ENCODE data around the gene IL34.

The IL34 gene

DNA sequence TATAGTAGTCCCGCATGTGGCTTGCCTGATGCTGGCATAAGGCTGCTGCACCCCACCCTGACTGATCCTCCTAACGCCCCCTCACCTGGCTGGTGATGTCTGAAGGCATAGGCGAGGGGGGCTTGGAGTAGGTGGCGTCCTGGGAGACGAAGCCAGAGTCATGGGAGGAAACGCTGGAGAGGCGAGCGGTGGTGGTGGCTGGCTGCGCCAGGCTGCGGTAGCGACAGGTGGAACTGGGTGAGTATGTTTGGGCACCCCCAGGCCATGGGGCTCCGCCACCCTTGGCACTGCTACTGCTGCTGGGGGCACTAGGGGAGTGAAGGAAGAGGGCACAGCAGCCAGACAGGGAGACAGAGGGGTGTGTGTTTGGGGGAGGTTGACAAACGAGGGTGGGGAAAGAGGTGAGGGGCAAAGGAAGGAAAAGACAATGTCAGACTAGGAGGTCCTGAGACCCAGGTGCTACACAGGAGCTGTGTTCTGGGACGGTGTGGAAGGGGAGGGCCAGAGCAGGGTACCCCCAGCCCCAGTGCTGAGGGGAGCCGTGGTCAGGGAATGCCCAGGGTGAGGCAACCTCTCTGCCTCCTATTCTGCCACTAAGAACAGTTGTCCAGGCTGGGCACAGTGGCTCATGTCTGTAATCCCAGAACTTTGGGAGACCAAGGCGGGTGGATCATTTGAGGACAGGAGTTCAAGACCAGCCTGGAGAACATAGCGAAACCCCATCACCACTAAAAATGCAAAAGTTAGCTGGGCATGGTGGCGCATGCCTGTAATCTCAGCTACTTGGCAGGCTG, 28.1 kb downstream of the IL34 start:
- H3K27me3 Mint-ChIP-seq = peaks cover 2% of the 10 kb centered on the region
- no peak for ATAC-seq (ENCODE audit: low read depth)
- H3K36me3 Mint-ChIP-seq = peaks cover 11% of the 10 kb centered on the region
- DNase-seq (ENCODE audit: low spot score in 2 of 2) = no peak
- H3K27ac Mint-ChIP-seq = no peak overlapping the region
- no peaks in the 10 kb centered on the region for H3K9me3 Mint-ChIP-seq
- H3K4me1 Mint-ChIP-seq = no peaks in the 10 kb centered on the region
- H3K4me3 Mint-ChIP-seq = no peak overlapping the region

- H3K27me3 Mint-ChIP-seq = peaks cover 2% of the 10 kb centered on the region
- H3K9me3 Mint-ChIP-seq = no peaks in the 10 kb centered on the region
- H3K4me3 Mint-ChIP-seq = no peak overlapping the region
- no peak overlapping the region for H3K27ac Mint-ChIP-seq
- no peak for ATAC-seq (ENCODE audit: low read depth)
- H3K4me1 Mint-ChIP-seq = no peaks in the 10 kb centered on the region
- peaks cover 6% of the 10 kb centered on the region for H3K36me3 Mint-ChIP-seq
- DNase-seq (ENCODE audit: low spot score in 2 of 2) = no peak
Observed at GRCh38 chr16:70675851-70676513, 29.6 kb downstream of the IL34 start.

DNA sequence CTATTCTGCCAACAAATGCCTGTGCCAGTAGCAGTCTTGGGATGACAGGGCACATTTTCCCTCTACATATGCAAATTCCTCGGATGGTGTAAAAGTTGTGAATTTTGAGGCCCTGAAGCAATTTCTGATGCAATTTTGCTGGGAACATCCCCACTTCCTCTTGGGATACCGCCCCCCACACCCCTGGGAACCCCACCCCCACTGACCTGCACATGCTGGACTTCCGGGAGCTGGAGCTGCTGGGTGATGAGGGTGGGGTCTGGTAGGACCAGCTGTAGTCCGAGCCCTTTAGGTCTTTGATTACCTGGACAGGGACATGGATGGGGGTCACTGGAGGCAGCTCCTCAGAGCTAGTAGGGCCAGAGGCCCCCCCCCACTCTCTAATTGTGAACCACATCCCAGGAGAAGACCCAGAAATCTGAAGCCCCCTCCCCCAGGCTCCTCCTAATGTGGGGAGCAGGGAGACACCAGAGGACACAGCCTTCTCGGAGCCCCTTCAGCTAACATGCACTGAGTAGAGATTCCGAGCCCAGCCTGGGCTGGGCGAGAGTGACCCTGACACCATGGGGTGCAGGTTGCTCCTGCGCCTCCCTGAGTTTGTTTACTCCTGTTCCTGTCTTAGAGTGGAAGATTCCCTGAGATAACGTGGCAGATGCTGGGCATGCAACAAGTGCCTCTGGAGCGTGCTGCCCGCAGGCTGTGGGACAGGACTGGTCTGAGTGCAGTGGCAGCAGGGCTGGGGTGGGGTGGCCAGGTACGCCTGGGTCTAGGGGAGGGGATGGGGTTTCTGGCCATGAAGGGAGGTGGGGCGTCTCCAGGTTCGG, 30.5 kb downstream of the IL34 start:
- no peak for DNase-seq (ENCODE audit: low spot score in 2 of 2)
- Mint-ChIP-seq H3K4me1 (no peaks in the 10 kb centered on the region), H3K36me3 (peaks cover 6% of the 10 kb centered on the region), H3K27me3 (peaks cover 2% of the 10 kb centered on the region), H3K9me3 (no peaks in the 10 kb centered on the region), H3K27ac (no peak overlapping the region), H3K4me3 (no peak overlapping the region)
- no peak for ATAC-seq (ENCODE audit: low read depth)

DNA sequence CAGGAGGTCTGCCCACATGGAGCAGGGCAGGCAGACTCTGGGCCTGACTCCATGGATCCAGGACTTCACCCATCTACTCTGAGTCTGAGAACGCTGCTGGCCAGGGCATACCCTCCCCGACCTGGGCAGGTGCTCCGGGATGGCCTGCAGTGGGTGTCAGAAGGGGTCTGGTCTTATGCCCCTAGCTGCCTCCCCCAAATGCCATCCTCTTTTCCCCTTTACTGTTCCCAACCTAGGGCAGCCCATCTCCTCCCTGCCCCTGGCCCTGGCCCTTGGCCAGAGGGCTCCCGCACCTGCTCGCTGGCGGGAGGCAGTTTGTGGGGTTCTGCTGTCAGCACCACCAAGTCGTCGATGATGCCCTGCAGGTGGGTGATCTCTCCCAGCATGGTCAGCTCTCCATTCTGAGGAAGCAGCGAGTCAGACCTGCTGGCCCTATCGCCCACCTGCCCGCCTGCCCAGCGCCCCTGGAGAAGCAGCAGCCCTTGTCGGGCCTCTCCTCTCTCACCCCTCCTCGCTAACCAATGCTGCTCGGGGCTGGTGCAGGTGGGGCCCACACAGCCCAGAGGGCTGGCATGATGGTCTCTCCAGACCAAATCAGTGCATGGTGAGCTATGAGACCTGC, 31.3 kb downstream of the IL34 start:
- no peak overlapping the region for H3K4me3 Mint-ChIP-seq
- H3K27ac Mint-ChIP-seq = no peak overlapping the region
- no peaks in the 10 kb centered on the region for H3K4me1 Mint-ChIP-seq
- ATAC-seq (ENCODE audit: low read depth) (no peak), DNase-seq (ENCODE audit: low spot score in 2 of 2) (no peak)
- peaks cover 2% of the 10 kb centered on the region for H3K27me3 Mint-ChIP-seq
- H3K9me3 Mint-ChIP-seq = no peaks in the 10 kb centered on the region
- H3K36me3 Mint-ChIP-seq = peaks cover 6% of the 10 kb centered on the region

DNA sequence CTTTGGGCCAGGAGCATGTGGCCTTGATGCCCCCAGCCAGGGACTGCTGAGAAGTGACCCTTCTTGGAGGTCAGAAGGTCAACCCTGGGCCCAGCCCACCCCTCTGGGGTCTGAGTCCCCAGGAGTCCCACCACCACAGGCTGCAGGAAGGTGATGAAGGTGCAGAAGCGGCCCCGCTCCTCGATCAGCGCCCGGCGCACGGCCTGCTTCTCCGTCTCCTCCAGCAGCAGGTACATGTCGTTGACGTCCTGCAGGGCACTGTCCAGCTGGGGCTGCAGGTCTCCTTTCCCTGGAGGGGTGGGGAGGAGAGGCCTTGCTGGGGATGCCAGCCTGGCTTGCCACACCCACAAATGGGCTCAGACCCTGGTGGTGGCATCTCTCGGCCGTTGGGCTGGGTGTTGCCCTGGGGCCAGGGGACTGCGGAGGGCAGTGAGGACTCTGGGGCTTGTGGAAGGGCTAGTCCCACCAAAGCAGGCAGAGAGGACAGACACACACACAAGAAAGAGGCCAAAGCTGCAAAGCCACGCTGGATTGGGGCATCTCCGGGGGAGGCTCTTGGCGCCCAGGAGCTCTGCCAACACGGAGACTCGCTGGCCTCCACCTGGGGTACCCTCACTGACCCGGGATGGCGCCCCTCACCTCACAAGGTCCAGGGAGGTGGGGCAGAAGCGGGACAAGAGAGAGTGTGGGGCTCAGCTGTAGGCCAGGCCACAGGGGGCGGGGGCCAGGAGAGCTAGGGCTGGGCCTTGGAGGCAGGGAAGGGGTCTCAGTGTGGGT, 31.9 kb downstream of the IL34 start:
- ATAC-seq (ENCODE audit: low read depth) (no peak), DNase-seq (ENCODE audit: low spot score in 2 of 2) (no peak)
- no peak overlapping the region for H3K27ac Mint-ChIP-seq
- H3K36me3 Mint-ChIP-seq = peaks cover 6% of the 10 kb centered on the region
- H3K4me3 Mint-ChIP-seq = no peak overlapping the region
- H3K4me1 Mint-ChIP-seq = no peaks in the 10 kb centered on the region
- peaks cover 2% of the 10 kb centered on the region for H3K27me3 Mint-ChIP-seq
- no peaks in the 10 kb centered on the region for H3K9me3 Mint-ChIP-seq

DNA sequence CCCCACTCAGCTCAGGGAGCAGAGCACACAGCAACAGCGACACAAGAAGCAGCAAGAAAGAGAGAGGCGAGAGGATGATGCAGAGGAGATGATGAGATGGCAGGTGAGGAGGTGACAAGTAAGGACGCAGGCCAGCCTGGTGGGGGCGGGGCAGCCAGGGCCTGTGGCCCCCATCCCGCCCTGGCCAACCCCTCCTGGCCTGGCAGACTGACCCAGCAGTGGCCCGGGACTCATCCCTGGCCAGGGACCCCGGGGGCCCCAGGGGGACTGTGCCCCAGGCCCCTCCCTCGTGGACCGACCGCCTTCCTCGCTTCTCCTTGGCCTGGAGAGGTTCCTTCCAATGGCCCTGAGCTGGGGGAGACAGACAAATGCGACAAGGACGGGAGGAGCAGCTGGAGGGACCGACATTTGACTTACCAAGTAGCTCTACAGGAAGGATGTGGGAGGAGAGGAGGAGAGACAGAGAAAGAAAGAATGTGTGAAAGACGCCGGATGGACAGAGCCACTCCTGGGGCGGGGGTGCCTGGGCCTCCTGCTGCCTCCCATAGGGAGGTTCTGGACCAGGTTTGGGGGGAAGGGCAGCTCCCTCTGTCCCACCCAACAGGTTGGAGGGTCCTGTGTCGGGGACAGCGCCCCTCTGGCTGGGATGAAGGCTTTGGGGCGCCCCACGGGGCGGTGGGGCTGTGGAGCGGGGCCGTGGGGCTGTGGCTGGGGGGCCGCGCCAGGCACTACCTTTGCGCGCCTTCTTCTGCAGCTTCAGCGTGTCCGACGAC, 32.7 kb downstream of the IL34 start:
- H3K4me3 Mint-ChIP-seq = no peak overlapping the region
- H3K36me3 Mint-ChIP-seq = peaks cover 4% of the 10 kb centered on the region
- no peak for ATAC-seq (ENCODE audit: low read depth)

DNA sequence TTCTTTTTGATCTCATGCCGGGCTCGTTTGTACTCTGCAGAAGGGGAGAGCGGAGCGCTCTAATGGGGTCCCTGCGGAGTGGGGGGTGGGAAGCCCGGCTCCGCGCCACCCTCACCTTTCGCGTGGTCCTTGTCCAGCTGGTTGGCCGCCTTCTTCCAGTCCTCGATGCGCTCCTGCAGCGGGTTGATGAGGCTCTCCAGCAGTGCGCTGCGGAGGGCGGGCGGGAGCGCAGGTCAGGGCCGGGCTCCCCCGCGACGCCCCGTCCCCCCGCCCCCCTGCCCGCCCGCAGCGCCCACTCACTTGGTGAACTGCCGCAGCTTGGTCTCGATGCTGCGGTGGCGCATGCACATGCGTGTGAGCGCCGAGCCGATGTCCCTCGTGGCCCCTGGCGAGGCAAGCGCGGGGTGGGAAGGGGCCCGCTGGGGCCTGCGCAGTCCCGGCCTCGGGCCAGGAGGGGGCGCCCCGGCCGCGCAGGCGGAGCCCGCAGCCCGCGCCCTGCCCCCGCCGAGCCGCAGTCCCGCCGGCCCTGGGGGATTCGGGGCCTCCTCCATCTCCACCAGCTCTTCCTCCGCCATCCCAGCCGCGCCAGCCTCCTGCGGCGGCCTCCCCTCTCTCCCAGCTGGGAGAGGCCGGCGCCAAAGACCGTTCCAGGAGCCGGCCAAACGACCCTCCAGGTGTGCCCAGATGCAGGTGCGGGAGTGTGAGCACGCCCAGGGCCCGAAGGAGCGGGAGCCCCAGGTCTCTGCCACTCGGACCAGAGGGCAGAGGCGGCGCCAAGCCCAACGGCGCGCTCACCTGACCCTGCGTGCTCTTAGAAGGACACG, 33.5 kb downstream of the IL34 start:
- no peaks in the 10 kb centered on the region for H3K4me1 Mint-ChIP-seq
- H3K9me3 Mint-ChIP-seq = no peaks in the 10 kb centered on the region
- peaks cover 2% of the 10 kb centered on the region for H3K36me3 Mint-ChIP-seq
- no peak for ATAC-seq (ENCODE audit: low read depth)
- H3K27me3 Mint-ChIP-seq = peaks cover 5% of the 10 kb centered on the region
- DNase-seq (ENCODE audit: low spot score in 2 of 2) = no peak
- no peak overlapping the region for H3K4me3 Mint-ChIP-seq
- no peak overlapping the region for H3K27ac Mint-ChIP-seq

More for the DNA sequence above, 32.7 kb downstream of the IL34 start:
- no peaks in the 10 kb centered on the region for H3K9me3 Mint-ChIP-seq
- no peak for DNase-seq (ENCODE audit: low spot score in 2 of 2)
- H3K27ac Mint-ChIP-seq = no peak overlapping the region
- no peaks in the 10 kb centered on the region for H3K4me1 Mint-ChIP-seq
- H3K27me3 Mint-ChIP-seq = peaks cover 4% of the 10 kb centered on the region

GRCh38 chr16:70680495-70681381, 34.4 kb downstream of the IL34 start:
- Mint-ChIP-seq H3K27me3 (peaks cover 5% of the 10 kb centered on the region), H3K4me1 (no peaks in the 10 kb centered on the region), H3K4me3 (no peak overlapping the region), H3K27ac (no peak overlapping the region), H3K9me3 (no peaks in the 10 kb centered on the region), H3K36me3 (peaks cover 2% of the 10 kb centered on the region)
- ATAC-seq (ENCODE audit: low read depth) (no peak), DNase-seq (ENCODE audit: low spot score in 2 of 2) (no peak)

GRCh38 chr16:70681382-70682238, 35.3 kb downstream of the IL34 start:
- ATAC-seq (ENCODE audit: low read depth) (no peak), DNase-seq (ENCODE audit: low spot score in 2 of 2) (no peak)
- Mint-ChIP-seq H3K4me1 (peaks cover 3% of the 10 kb centered on the region), H3K27ac (no peak overlapping the region), H3K4me3 (no peak overlapping the region), H3K27me3 (peaks cover 6% of the 10 kb centered on the region), H3K36me3 (peaks cover 2% of the 10 kb centered on the region), H3K9me3 (no peaks in the 10 kb centered on the region)

GRCh38 chr16:70682239-70683145, 36.1 kb downstream of the IL34 start:
- DNase-seq (ENCODE audit: low spot score in 2 of 2) (no peak), ATAC-seq (ENCODE audit: low read depth) (no peak)
- Mint-ChIP-seq H3K4me3 (no peak overlapping the region), H3K36me3 (peaks cover 4% of the 10 kb centered on the region), H3K27me3 (peaks cover 9% of the 10 kb centered on the region), H3K27ac (no peak overlapping the region), H3K9me3 (no peaks in the 10 kb centered on the region), H3K4me1 (peaks cover 6% of the 10 kb centered on the region)
